ES-I3 (cell line): ENCODE results near the gene CPVL.
"Not testable (repeated sequence)": the region's sequence is repeated elsewhere in the genome, so short reads cannot be mapped to it uniquely, and the experiment has no call there.

Experiments used
- H3K36me3 ChIP-seq: 2 replicates; pipeline ENCODE4 v1.6.1; 2013; ENCODE audit warnings: mild to moderate bottlenecking, low read length, control low read depth, moderate library complexity; ENCODE audit not compliant: insufficient read depth
- H3K4me1 ChIP-seq: 2 replicates; pipeline ENCODE4 v1.6.1; 2013; ENCODE audit warnings: mild to moderate bottlenecking, control low read depth, low read length; ENCODE audit not compliant: insufficient read depth
- H3K9ac ChIP-seq: 2 replicates; pipeline ENCODE4 v1.6.1; 2013; ENCODE audit warnings: low read depth, mild to moderate bottlenecking, low read length, moderate library complexity
- H3K9me3 ChIP-seq: 2 replicates; pipeline ENCODE4 v1.6.1; 2013; ENCODE audit warnings: mild to moderate bottlenecking, low read length, moderate library complexity; ENCODE audit not compliant: control insufficient read depth, insufficient read depth

Gene CPVL

DNA sequence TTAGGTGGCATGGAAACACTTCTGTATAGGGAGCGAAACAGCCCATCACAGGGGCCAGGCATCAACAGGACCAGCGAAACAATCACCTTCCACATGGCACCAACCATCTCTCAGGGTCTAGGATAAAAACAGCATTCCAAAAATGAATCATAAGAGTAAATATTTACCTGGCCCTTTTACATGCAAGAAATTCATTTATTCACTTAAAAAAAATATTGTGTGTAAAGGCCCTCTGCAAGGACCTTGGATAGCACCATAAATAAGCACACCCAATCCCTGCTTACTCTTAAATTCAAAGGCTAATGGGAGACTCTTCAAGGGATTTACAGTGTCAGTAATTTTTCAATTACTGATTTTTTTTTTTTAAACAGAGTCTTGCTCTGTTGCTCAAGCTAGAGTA, 25.4 kb downstream of the CPVL start:
- no peak overlapping the region for H3K9ac ChIP-seq
- H3K9me3 ChIP-seq: no peaks in the 10 kb centered on the region
- H3K4me1 ChIP-seq: peaks cover 15% of the 10 kb centered on the region; the same call in 1 of the 2 replicates
- no peaks in the 10 kb centered on the region for H3K36me3 ChIP-seq

- Histone ChIP-seq H3K36me3 (no peaks in the 10 kb centered on the region), H3K4me1 (peaks cover 20% of the 10 kb centered on the region; the same call in 1 of the 2 replicates), H3K9me3 (no peaks in the 10 kb centered on the region), H3K9ac (no peak overlapping the region)
These were observed 26.8 kb downstream of the CPVL start for GRCh38 chr7:29119538-29119937.

DNA sequence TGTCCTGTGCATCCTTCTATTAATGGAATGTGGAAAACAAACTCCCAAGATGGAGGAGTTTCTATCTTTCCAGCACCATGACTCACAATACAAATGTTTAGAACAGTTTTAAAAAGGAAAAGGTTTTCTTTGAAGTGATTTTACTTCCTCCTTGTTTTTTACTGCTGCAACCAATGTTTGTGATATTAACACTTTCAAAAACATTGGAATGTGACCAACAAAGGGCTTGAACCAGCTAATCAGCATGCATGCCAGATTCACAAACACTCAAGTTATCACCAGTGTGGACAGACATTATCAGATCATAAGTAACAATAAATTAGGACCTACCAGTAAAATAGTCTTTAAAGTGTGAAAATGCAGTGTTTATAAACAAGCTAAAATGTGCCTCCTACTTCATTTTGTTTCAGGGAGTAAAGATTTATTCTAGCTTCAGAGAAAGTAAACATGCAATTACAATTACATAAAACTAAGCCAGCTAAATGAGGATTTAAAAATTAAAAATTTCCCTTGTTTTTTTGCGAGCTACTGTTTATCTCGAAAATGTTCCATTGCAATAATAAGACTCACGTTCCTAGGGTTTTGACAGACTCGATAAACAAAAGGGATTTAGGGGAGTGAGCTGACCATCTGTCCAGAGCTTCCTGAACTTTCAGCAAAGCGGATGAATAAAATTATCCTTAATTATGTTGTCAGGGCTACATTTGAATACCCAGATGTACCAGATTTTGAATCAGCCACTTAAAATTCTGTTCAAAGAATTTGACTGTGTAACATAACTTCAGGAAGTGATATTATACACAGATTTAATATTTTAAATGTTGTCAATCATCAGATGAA, 29.8 kb downstream of the CPVL start:
- Histone ChIP-seq H3K9ac (no peak overlapping the region), H3K4me1 (peaks cover 20% of the 10 kb centered on the region), H3K36me3 (0 out of 2 replicates have a peak, but pooled peaks cover 5% of the 10 kb centered on the region), H3K9me3 (no peaks in the 10 kb centered on the region)

DNA sequence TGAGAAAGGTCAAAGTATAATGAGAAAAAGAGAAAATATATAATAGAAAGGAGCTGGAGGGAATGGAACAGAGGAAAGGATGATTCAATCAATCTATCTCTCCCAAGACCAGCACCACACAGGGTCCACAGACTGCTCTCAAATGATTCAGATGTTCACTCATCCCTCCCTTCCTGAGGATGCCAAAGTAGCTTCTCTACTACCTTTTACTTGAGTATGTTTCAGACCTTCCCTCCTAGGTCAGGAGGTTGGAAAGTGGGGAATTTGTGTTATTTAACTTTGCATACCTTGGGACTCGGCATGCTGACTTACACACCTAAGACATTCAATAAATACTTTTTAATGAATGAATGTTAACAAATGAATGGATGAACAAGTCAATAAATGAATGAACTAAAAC, 30.6 kb downstream of the CPVL start:
- Histone ChIP-seq H3K4me1 (peaks cover 20% of the 10 kb centered on the region), H3K9me3 (no peaks in the 10 kb centered on the region), H3K9ac (no peak overlapping the region), H3K36me3 (peaks cover 7% of the 10 kb centered on the region; the same call in 1 of the 2 replicates)

- H3K4me1 ChIP-seq: peaks cover 20% of the 10 kb centered on the region
These were observed 31.1 kb downstream of the CPVL start for GRCh38 chr7:29115130-29115687.

GRCh38 chr7:29114266-29114665, 32.1 kb downstream of the CPVL start:
- not testable (repeated sequence) for H3K9ac ChIP-seq, H3K36me3 ChIP-seq, H3K9me3 ChIP-seq
- H3K4me1 ChIP-seq: peaks cover 20% of the 10 kb centered on the region

More at GRCh38 chr7:29115130-29115687, 31.1 kb downstream of the CPVL start:
- Histone ChIP-seq H3K9ac (no peak overlapping the region), H3K36me3 (peaks cover 9% of the 10 kb centered on the region; the same call in 1 of the 2 replicates), H3K9me3 (no peaks in the 10 kb centered on the region)

DNA sequence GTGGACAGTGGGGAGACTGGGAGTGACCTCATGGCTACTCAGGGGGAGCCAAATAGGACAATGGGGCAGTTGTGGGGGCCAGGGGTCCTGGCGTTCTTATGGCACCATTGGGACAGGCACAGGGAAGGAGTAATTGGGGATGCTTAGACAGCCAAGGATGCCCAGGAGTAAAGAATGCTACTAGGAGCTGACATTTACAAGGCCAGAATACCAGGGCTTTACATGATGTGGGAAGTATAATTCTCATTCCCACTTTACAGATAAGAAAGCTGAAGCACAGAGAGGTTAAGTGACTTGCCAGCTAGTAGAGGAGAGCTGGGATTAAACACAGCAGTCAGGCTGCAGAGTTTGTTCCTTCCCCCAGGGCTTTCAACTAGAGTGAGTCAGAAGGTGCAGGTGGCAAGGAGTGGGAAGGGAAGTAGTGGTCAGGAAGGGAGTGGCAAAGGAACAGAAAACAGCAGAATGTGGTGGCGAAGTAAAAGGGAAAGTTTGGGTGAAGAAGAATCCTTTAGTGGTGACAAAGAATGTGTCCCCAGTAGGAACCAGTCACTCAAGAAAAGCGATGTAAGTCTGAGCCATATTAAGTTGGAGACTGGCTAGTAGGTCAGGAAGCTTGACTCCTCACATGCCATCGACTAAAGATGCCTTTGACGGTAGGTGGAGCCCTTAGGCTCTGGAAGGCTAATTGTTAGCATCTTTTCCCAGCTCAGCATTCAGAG, 32.8 kb downstream of the CPVL start:
- H3K4me1 ChIP-seq: peaks cover 20% of the 10 kb centered on the region
- no peak overlapping the region for H3K9ac ChIP-seq
- H3K36me3 ChIP-seq: peaks cover 9% of the 10 kb centered on the region; the same call in 1 of the 2 replicates
- H3K9me3 ChIP-seq: no peaks in the 10 kb centered on the region

DNA sequence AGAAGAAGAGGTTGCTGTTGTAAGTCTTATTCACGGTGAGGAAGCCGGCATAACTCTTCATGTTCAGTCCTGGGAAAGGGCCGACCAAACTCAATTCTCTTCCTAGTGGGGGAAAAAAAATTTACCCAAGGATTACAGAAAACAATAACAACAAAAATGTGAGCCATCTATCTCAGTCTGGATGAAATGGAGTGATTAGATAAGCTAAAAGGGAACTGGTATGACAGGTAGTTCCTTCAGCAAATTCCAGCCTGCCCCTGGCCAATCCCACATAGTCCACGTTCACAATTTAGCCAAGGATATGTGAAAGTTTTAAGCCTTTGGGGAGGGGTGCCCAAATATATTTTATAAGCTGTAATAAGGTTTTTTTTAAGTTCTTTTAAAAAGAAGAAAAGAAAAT, 33.6 kb downstream of the CPVL start:
- peaks cover 9% of the 10 kb centered on the region; the same call in 1 of the 2 replicates for H3K36me3 ChIP-seq
- H3K9ac ChIP-seq: no peak overlapping the region
- H3K4me1 ChIP-seq: peaks cover 20% of the 10 kb centered on the region
- no peaks in the 10 kb centered on the region for H3K9me3 ChIP-seq

GRCh38 chr7:29109899-29110298, 36.4 kb downstream of the CPVL start:
- Histone ChIP-seq H3K36me3 (peaks cover 9% of the 10 kb centered on the region; the same call in 1 of the 2 replicates), H3K4me1 (peaks cover 6% of the 10 kb centered on the region; the same call in 1 of the 2 replicates)

GRCh38 chr7:29109358-29109757, 37.0 kb downstream of the CPVL start:
- peaks cover 6% of the 10 kb centered on the region; the same call in 1 of the 2 replicates for H3K4me1 ChIP-seq
- H3K9me3 ChIP-seq: no peaks in the 10 kb centered on the region
- H3K36me3 ChIP-seq: peaks cover 9% of the 10 kb centered on the region; the same call in 1 of the 2 replicates
- H3K9ac ChIP-seq: no peak overlapping the region

More at GRCh38 chr7:29109899-29110298, 36.4 kb downstream of the CPVL start:
- Histone ChIP-seq H3K9ac (no peak overlapping the region), H3K9me3 (no peaks in the 10 kb centered on the region)

DNA sequence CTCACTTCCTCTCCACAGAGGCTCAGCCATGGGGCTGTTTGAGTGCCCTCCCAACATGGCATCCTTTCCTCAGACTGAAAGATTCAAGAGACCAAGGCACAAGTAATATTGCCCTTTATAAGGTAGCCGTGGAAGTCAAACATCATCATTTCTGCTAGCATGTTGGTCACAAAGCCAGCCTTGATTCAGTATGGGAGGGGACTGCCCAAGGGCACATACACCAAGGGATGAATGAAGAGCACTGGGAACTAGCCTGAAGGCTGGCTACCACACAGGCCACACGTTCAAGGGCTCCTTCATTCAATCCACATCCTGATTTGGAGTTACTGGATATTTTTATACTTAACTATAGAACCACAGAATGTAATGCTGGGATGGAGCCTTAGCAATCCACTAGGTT, 39.3 kb downstream of the CPVL start:
- H3K4me1 ChIP-seq: no peaks in the 10 kb centered on the region
- H3K36me3 ChIP-seq: peaks cover 5% of the 10 kb centered on the region; the same call in 1 of the 2 replicates
- no peak overlapping the region for H3K9ac ChIP-seq
- H3K9me3 ChIP-seq: no peaks in the 10 kb centered on the region

DNA sequence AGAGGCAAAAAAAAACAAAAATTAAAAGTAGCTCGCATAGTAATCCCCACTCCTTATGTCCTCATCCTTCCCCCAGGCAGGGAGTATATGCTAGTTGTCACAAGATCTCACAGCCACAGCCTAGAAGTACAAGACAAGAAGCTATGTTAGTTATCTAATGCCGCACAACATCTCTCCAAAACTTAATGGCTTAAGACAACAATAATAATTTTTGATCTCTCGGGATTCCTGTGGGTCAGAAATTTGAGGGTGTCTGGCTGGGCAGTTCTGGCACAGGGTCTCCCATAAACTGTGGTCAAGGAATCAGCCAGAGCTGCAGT, 39.7 kb downstream of the CPVL start:
- H3K4me1 ChIP-seq: no peaks in the 10 kb centered on the region
- no peak overlapping the region for H3K9ac ChIP-seq
- peaks cover 4% of the 10 kb centered on the region; the same call in 1 of the 2 replicates for H3K36me3 ChIP-seq
- H3K9me3 ChIP-seq: no peaks in the 10 kb centered on the region

- no peak overlapping the region for H3K9ac ChIP-seq
- H3K9me3 ChIP-seq: no peaks in the 10 kb centered on the region
- no peaks in the 10 kb centered on the region for H3K4me1 ChIP-seq
- peaks cover 4% of the 10 kb centered on the region; the same call in 1 of the 2 replicates for H3K36me3 ChIP-seq
These were observed 40.3 kb downstream of the CPVL start for GRCh38 chr7:29105752-29106668.

DNA sequence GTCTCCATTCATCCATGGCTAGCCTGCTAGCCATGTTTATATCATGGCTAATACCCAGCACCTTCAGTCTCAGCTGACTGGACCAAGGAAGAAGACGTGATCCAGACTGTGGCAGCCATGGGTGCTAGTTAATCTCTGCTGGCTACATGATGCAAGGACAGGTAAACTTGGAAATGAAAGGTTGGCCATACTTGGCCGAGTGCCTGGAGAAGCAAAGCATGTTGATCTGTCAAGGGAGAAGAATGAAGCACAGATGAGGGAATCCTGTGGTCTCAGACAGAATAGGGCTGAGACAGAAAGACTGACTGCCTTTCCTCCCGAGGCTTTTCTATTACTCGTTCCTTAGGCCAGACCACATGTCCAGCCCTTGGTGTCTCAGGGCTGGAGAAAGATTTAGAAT, 41.1 kb downstream of the CPVL start:
- Histone ChIP-seq H3K9ac (no peak overlapping the region), H3K9me3 (no peaks in the 10 kb centered on the region), H3K36me3 (no peaks in the 10 kb centered on the region), H3K4me1 (no peaks in the 10 kb centered on the region)
